NB4 (cell line): ENCODE measurements around the gene SLC6A12.

Source experiments
- CTCF ChIP-seq: IDR thresholded peaks from one replicate; pipeline ENCODE4 v1.5.1; 2012; ENCODE audit warnings: low read depth, low read length
- MAX ChIP-seq: IDR thresholded peaks from 2 replicates; pipeline ENCODE4 v1.6.1; 2011; ENCODE audit warnings: low read depth, low read length
- MYC ChIP-seq: IDR thresholded peaks from 2 replicates; pipeline ENCODE4 v1.6.1; 2011; ENCODE audit warnings: low read depth, low read length
- POLR2A ChIP-seq: IDR thresholded peaks from 2 replicates; pipeline ENCODE4 v1.6.1; 2011; ENCODE audit warnings: mild to moderate bottlenecking; ENCODE audit not compliant: insufficient read length; ENCODE audit errors: extremely low read depth

GRCh38 chr12:181921-182320, 32.0 kb downstream of the SLC6A12 start:
- TF ChIP-seq CTCF = no peak
- no peak for TF ChIP-seq POLR2A
- TF ChIP-seq MYC = no peak
- TF ChIP-seq MAX = no peak
